RWPE2 (cell line): ENCODE data around the gene MYBBP1A.
A peak's percentile ranks its signal among the peaks of the same experiment; 100 is the strongest.

Experiments used
- ATAC-seq: fragments of 200-7000 bp; cut with Tn5 transposase; 3 replicates; pipeline ENCODE4 v1.9.1; 2021; ENCODE audit warnings: low read depth
- DNase-seq: peaks from one replicate; pipeline ENCODE4 v3.0.0-alpha.2; 2020; ENCODE audit warnings: low spot score
- H3K27ac ChIP-seq: fragments of 450-650 bp; 2 replicates; pipeline ENCODE4 v1.5.1; 2017; ENCODE audit warnings: mild to moderate bottlenecking; ENCODE audit not compliant: poor library complexity, severe bottlenecking
- H3K27me3 ChIP-seq: fragments of 250-450 bp; sonication (Bioruptor Pico); 2 replicates; pipeline ENCODE4 v1.5.1; 2021; ENCODE audit warnings: mild to moderate bottlenecking, moderate library complexity; ENCODE audit not compliant: insufficient read depth, poor library complexity, severe bottlenecking
- H3K36me3 ChIP-seq: fragments of 250-450 bp; sonication (Bioruptor Pico); 2 replicates; pipeline ENCODE4 v1.5.1; 2020; ENCODE audit warnings: low read depth, mild to moderate bottlenecking, moderate library complexity
- H3K4me1 ChIP-seq: fragments of 250-450 bp; sonication (Bioruptor Pico); 2 replicates; pipeline ENCODE4 v1.5.1; 2021; ENCODE audit warnings: mild to moderate bottlenecking, moderate library complexity; ENCODE audit not compliant: insufficient read depth, poor library complexity, severe bottlenecking
- H3K4me3 ChIP-seq: fragments of 250-450 bp; sonication (Bioruptor Pico); 2 replicates; pipeline ENCODE4 v1.5.1; 2021; ENCODE audit warnings: mild to moderate bottlenecking, moderate library complexity; ENCODE audit not compliant: severe bottlenecking
- H3K9me3 ChIP-seq: fragments of 250-450 bp; sonication (Bioruptor Pico); 2 replicates; pipeline ENCODE4 v1.5.1; 2021; ENCODE audit warnings: mild to moderate bottlenecking, moderate library complexity; ENCODE audit not compliant: severe bottlenecking
- TF ChIP-seq, protein P1 (sequence below): fragments of 450-650 bp; IDR thresholded peaks from one replicate; pipeline ENCODE4 v1.5.1; 2017; ENCODE audit warnings: mild to moderate bottlenecking, moderate library complexity; ENCODE audit not compliant: poor library complexity, severe bottlenecking

Gene MYBBP1A

DNA sequence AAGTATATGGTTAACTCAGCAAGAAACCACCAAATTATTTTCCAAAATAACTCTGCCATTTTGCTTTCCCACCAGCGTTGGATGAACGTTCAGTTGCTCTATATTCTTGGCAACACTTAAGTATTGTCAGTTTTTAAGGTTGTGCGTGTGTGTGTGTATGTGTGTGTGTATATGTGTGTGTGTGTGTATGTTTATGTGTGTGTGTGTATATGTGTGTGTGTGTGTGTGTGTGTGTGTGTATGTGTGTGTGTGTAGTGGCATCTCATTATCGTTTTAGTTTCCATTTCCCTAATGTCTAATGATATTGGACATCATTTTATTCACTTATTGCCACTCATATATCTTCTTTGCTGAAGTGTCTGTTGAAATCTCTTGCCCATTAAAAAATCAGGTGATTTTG is 17.9 kb upstream of the MYBBP1A start:
- ATAC-seq (no peak), DNase-seq (no peak)
- Histone ChIP-seq H3K9me3 (no peaks in the 10 kb centered on the region), H3K27ac (no peak overlapping the region), H3K27me3 (no peaks in the 10 kb centered on the region), H3K36me3 (no peaks in the 10 kb centered on the region), H3K4me3 (no peak overlapping the region), H3K4me1 (no peaks in the 10 kb centered on the region)
- TF ChIP-seq, protein P1, sequence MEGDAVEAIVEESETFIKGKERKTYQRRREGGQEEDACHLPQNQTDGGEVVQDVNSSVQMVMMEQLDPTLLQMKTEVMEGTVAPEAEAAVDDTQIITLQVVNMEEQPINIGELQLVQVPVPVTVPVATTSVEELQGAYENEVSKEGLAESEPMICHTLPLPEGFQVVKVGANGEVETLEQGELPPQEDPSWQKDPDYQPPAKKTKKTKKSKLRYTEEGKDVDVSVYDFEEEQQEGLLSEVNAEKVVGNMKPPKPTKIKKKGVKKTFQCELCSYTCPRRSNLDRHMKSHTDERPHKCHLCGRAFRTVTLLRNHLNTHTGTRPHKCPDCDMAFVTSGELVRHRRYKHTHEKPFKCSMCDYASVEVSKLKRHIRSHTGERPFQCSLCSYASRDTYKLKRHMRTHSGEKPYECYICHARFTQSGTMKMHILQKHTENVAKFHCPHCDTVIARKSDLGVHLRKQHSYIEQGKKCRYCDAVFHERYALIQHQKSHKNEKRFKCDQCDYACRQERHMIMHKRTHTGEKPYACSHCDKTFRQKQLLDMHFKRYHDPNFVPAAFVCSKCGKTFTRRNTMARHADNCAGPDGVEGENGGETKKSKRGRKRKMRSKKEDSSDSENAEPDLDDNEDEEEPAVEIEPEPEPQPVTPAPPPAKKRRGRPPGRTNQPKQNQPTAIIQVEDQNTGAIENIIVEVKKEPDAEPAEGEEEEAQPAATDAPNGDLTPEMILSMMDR: no peak

DNA sequence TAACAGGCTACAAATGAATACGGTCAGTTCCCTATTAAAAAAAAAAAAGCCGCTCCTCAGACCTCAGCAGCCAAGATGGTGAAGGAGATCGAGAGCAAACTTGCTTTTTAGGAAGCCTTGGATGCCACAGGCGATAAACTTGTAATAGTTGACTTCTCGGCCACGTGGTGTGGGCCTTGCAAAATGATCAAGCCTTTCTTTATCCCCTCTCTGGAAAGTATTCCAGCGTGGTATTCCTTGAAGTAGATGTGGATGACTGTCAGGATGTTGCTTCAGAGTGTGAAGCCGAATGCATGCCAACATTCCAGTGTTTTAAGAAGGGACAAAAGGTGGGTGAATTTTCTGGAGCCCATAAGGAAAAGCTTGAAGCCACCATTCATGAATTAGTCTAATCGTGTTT is 16.9 kb upstream of the MYBBP1A start:
- TF ChIP-seq, protein P1: no peak
- Histone ChIP-seq H3K27me3 (no peaks in the 10 kb centered on the region), H3K36me3 (no peaks in the 10 kb centered on the region), H3K4me1 (no peaks in the 10 kb centered on the region), H3K4me3 (no peak overlapping the region), H3K9me3 (no peaks in the 10 kb centered on the region), H3K27ac (no peak overlapping the region)
- ATAC-seq (no peak), DNase-seq (no peak)

GRCh38 chr17:4569591-4569990 is 14.4 kb upstream of the MYBBP1A start:
- Histone ChIP-seq H3K9me3 (no peaks in the 10 kb centered on the region), H3K4me1 (no peaks in the 10 kb centered on the region), H3K4me3 (no peak overlapping the region), H3K27me3 (no peaks in the 10 kb centered on the region), H3K36me3 (no peaks in the 10 kb centered on the region), H3K27ac (no peak overlapping the region)
- DNase-seq (no peak), ATAC-seq (no peak)
- TF ChIP-seq, protein P1: no peak

DNA sequence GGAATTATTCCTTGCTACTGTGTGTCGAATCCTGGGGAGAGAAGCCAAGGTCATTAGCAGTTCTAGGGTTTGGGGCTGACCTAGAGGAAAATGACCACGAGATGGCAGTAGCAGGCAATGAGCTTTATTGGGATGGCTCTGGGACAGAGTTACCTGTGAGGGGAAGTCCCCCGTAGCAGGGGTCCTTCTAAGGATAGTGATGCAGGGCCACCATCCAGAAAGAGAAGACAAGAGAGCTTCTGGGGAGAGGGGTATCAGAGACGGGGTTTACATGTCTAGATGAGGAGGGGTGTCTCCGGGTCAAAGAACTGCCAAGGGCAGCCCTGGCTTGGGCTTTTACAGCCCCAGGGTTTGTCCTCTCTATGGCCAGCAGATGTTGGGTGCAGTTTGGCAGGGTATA is 11.6 kb upstream of the MYBBP1A start:
- TF ChIP-seq, protein P1: peak; percentile 83
- Histone ChIP-seq H3K4me1 (peaks cover 5% of the 10 kb centered on the region), H3K27me3 (no peaks in the 10 kb centered on the region), H3K36me3 (no peaks in the 10 kb centered on the region), H3K9me3 (no peaks in the 10 kb centered on the region), H3K4me3 (no peak overlapping the region), H3K27ac (no peak overlapping the region)
- DNase-seq (no peak), ATAC-seq (peak; percentile 81)

- H3K4me3 ChIP-seq: no peak overlapping the region
- H3K27ac ChIP-seq: no peak overlapping the region
- ATAC-seq: peak; percentile 80
Measured at GRCh38 chr17:4565209-4566141, 10.3 kb upstream of the MYBBP1A start.

More at GRCh38 chr17:4565209-4566141, 10.3 kb upstream of the MYBBP1A start:
- peak; percentile 69 for DNase-seq
- H3K27me3 ChIP-seq: no peaks in the 10 kb centered on the region
- H3K9me3 ChIP-seq: no peaks in the 10 kb centered on the region
- peaks cover 6% of the 10 kb centered on the region for H3K4me1 ChIP-seq
- no peaks in the 10 kb centered on the region for H3K36me3 ChIP-seq
- TF ChIP-seq, protein P1: peak; percentile 88
